ENCODE results near the gene MYH11.
"Not testable (repeated sequence)": the region's sequence is repeated elsewhere in the genome, so short reads cannot be mapped to it uniquely, and the experiment has no call there.

The MYH11 gene

DNA sequence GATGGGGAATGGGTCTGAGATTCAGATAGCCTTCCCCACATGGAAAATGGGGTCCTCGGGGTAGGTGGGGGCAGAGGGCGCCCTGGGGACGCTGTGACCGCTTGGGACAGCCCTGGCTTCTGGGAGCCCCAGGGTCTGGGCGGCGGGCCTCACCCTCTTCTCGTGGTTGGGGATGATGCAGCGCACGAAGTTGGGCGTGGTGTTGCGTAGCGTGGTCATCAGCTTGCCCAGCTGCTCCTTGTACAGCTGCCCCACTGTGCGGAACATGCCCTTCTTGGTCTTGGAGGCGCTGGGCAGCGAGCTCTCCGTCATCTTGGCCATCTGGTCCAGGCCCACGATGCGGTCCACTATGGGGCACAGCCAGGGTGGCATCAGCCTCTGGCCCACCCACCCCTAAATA, 106.8 kb downstream of the MYH11 start:
- DNase-seq (ENCODE audit: low read depth in 2 of 2): no peak

DNA sequence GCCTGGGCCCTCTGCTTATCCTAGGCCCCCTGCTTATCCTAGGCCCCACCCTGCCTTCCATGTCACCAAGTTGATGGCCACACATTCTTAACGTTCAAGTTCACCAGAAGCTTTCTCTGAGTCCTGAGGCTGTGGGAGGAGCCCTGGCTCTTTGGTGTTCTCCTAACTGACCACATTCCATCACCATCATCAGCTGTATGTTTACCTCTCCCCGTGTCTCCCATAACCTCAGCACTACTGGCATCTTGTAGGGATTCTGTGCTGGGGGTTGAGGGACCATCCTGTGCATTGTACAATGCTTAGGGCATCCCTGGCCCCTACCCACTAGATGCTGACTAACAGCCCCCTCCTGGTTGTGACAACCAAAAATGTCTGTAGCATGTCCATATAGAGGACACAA, 107.5 kb downstream of the MYH11 start:
- no peak for DNase-seq (ENCODE audit: low read depth in 2 of 2)

DNA sequence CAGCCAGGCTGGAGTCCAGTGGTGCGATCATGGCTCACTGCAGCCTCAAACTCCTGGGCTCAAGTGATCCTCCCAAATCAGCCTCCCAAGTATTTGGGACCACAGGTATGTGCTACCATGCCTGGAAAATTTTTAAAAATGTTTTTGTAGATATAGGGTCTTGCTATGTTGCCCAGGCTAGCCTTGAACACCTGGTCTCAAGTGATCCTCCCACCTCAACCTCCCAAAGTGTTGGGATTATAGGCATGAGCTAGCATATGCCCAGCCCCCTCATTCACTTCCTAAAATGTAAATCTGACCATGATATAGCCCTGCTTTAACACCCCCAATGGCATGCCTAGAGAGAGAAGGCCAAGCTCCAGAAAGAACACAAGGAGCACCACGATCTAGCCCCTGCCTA, 108.2 kb downstream of the MYH11 start:
- DNase-seq (ENCODE audit: low read depth in 2 of 2): no peak

DNA sequence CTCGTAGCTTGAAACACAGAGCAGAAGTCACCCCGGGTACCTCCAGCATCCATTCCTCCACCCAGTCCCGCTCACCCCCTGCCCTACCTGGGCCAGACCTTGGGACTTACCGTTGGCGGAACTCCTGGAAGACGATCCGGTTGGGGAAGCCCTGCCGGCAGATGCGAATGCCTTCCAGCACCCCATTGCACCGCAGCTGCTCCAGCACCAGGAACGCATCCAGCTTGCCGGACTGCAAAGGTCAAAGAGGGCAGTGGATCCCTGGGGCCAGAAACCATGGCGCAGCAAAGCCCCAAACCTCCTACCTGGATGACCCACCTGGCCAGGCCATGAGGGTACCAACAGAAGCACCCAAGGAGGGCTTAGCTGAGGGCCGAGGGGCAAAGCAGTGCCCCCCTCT, 108.9 kb downstream of the MYH11 start:
- no peak for DNase-seq (ENCODE audit: low read depth in 2 of 2)

DNA sequence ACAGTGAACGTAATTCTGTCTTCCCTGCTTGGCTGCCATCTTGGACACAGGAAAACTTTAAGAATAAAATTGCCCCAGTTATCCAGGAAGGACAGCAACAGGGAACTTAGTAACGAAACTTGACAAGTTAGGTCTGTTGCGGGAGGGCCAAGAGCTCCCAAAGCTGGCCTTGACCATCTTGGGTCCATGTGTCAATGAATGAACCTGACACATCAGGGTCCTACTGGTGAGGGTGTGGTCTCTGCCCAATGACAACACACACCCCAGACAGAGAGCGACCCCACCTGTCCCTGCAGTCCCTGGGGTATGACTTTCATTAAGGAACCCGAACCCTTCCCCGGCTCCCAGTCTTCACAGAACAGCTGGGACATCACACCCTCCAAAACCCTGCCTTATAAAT, 110.5 kb downstream of the MYH11 start:
- DNase-seq (ENCODE audit: low read depth in 2 of 2): no peak

DNA sequence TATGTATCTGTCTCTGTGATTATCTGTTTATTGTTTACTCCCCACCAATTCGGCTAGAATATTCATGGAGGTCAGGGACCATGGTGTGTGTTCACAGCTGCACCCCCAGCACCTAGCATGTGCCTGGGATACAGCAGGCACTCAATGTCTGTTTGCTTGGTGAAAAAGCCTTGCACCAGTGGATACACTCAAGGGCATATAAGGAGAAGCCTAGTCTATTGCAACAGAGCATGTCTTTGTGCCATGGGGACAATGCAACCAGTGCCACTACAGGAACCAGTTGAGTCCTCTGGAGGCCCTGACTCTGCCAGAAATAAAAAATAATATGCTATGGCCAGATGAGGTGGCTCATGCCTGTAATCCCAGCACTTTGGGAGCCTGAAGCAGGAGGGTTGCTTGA, 113.2 kb downstream of the MYH11 start:
- DNase-seq (ENCODE audit: low read depth in 2 of 2): no peak

DNA sequence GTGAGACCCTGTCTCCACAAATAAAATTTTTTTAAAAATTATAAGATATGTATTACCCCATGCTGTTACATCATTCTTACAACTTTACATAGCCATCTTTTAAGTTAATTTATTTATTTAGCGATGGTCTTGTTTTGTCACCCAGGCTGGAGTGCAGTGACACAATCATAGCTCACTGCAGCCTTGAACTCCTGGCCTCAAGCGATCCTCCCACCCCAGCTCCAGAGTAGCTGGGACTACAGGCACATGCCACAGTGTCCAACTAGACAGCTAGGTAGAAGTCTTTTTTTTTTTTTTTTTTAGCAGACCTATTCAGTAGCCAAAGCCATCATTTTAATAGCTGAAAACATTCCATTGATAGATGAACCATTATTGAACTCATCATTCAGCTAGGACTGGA, 114.1 kb downstream of the MYH11 start:
- DNase-seq (ENCODE audit: low read depth in 2 of 2): no peak

DNA sequence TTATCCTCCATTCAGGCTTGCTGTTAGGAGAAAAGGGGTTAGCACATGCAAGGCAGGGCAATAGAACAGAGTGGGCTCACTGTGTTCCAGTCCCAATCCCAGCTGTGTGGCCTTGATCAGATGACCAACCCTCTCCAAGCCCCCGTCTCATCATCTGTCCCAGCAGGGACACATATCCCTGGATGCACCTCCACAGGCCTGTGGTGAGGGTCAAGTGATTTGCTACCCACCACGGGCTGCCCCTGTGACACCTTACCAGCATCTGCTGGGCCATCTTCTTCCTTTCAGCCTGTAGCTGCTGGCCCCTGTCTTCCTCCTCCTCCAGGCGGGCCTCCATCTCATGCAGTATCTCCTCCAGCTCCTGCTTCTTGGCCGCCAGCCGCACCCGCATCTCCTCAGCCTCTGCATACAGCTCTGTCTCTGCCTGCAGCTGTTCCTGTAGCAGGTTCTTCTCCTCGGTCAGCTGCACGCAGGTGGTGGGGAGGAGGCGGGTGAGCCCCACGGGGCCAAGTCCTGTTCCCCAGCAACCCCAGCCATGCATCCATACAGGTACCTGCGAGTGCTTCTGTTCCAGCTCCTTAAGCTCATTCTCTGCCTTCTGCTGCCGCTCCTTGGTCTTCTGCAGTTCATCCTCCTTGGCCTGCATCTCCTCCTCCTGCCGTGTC, 115.5 kb downstream of the MYH11 start:
- DNase-seq (ENCODE audit: low read depth in 2 of 2): no peak

DNA sequence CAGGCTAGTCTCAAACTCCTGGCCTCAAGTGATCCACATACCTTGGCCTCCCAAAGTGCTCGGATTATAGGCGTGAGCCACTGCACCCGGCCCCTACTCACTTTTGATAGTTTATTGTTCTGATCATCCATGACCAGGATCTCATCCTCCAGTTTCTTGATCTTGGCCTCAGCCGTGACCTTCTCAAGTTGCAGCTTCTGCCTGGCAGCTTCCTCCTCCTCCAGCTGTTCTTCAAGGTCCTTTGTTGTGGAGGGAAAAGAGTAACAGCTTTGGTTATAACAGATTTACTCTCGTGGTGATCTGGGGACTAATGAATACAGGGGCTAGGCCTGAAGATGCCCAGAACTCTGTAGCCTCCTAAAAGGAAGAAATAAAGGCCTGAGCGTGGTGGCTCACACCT, 116.9 kb downstream of the MYH11 start:
- DNase-seq (ENCODE audit: low read depth in 2 of 2): no peak

DNA sequence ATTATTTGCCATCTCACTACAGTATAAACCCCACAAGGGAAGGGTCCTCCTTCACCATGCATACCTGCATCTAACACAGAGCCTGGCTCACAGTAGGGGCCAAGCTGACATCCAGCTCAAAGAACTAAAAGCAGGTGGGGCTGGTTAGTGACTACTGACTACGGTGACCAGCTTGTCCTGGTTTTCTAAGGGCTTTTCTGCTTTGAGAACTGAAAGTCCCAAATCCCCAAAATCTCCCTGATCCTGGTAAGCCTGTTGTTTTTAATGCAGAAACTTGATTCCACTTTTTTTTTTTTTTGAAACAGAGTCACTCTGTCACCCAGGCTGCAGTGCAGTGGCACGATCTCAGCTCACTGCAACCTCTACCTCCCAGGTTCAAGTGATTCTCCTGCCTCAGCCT, 117.4 kb downstream of the MYH11 start:
- DNase-seq (ENCODE audit: low read depth in 2 of 2): no peak

DNA sequence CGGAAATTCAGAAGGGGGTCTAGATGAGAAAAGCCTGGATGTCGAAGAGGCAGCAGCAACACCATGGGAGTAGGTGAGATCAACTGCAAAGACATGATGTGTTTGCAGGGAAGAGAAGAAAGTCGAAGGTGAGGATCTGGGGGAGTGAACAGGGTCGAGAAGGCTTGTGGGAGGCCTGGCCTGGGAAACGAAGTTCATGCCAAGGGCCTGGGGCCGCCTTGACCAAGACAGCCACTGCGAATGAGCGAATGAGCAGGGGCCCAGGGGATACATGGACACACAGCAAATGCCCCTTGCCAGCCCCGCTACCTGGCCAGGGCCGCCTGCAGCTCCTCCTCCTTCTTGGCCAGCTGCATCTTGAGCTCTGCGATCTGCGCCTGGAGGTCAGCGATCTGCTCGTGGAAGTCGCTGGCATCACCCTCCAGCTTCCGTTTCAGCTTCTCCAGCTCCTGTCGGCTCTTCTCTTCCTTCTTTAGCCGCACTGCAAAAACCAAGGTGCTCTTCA, 119.6 kb downstream of the MYH11 start:
- no peak for DNase-seq (ENCODE audit: low read depth in 2 of 2)

DNA sequence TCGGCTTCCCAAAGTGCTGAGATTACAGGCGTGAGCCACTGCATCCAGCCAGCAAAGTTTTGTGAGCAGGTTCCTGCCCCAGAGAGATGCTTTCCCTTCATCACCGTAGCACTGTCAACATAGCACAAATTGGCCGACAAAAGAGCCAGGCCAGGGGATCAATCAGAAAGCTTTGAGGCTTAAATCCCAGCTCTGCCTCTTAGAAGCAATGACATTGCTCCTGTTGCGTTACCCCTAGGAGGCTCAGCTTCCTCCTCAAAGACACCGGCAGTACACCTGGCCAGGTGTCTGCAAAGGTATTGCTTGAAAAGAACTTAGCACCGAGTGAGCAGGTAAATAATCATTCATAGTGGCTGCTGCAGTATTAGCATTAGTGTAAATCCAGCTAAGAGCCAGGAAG, 120.3 kb downstream of the MYH11 start:
- DNase-seq (ENCODE audit: low read depth in 2 of 2): no peak

DNA sequence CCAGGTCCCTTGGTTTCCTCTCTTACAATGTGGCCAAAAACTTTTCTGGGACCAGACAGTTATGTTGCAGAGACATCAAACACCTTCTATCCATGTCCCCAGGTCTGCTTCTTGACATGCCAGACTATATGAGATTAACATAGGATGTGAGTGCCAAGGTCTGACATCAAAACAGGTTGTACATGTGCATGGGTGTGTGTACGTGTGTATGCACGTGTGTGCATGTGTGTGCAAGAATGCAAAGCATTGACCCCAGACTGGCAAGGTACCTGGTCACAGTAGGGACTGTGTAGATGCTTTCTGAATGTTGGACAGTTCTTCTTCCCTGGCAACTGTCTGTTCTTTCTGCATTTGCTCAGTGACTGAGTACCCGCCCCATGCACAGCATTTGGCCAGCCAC, 121.2 kb downstream of the MYH11 start:
- DNase-seq (ENCODE audit: low read depth in 2 of 2): no peak

DNA sequence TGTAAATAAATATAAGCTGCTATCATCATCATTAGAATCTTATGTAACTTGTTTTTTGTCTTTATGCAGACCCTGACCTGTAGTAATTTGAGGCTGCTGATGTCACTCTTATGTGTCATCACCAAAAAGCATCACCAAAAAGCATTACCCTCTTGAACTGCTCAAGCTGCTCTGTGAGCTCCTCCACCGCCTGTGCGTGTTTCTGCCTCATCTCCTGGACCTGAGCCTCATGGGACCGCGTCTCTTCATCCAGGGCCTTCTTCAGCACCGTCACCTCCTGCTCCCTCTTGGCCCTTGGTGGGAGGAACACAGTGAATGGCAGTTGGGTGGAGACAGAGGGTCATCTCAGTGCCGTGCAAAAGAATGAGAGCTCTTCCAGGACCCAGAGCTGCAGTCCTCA, 124.4 kb downstream of the MYH11 start:
- DNase-seq (ENCODE audit: low read depth in 2 of 2): no peak

DNA sequence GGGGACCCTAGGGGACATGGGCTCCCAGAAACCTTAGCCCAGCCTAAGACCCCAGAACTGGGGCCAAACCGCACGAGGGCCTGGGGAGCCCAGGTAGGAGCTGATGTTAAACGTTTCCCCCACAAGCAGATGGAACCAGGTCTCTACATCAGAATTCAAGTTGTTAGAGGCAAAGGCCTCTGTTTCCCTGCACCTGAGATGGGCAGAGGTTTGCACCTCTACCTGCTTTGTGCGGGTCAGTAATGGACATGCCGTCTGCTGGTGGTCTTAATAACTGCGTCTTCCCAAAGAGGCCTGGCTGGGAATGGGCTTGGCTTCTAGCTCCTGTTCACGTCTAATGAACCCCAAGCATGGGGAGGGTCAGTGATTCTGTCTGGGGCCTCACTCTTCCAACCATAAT, 127.7 kb downstream of the MYH11 start:
- DNase-seq (ENCODE audit: low read depth in 2 of 2): no peak

DNA sequence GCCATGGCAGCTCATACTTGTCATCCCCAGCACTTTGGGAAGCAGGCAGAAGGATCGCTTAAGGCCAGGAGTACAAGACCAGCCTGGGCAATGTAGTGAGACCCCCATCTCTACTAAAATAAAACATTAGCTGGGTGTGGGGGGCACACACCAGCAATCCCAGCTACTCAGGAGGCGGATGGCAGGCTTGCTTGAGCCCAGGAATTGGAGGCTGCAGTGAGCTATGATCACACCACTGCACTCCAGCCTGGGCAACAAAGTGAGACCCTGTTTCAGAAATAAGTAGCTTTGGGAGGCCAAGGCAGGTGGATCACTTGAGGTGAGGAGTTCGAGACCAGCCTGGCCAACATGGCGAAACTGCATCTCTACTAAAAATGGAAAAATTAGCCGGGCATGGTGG, 129.1 kb downstream of the MYH11 start:
- not testable (repeated sequence) for DNase-seq (ENCODE audit: low read depth in 2 of 2)

DNA sequence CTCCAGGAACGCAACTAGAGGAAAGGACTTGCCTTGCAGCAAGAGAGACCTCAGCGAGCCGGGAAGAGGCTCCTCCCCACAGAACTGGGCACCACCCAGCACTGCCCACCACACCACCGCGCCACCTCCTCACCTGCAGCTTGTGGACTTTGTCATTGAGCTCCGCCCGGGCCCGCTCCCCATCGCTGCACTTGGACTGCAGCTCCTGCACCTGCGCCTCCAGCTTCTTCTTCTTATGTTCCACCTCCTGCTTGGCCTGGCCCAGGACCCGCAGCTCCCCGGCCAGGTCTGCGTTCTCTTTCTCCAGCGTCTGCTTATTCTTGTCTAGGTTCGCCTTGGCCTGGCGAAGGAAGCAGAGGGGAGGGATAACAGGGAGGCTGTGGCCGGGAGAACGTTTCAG, 130.1 kb downstream of the MYH11 start:
- DNase-seq (ENCODE audit: low read depth in 2 of 2): no peak

DNA sequence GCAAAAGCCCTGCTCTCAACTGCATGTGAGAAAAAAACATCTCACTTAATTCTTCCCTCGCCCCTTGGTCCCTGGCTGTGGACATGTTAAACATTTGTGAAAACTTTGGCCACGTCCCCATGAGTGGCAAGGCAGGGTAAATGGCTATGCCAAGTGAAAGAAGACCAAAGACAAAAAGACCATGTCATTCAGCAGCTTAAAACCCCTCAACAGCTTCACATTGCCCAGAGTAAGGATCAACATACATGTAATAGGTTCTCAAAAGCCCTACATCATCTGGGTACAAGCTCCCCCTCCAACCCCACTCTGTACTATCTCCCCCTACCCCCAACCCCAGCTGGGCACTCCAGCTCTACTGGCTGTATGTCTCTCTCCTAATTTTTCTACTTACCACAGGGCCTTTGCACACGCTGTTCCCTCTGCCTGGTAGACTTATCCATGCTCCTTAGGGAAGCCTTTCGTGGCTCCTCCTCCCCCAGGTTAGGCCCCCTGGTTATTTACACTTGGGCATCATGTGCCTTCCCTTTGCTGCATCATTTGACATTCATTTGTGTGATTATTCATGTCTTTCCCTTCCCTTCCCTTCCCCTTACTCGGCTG, 131.1 kb downstream of the MYH11 start:
- DNase-seq (ENCODE audit: low read depth in 2 of 2): no peak

DNA sequence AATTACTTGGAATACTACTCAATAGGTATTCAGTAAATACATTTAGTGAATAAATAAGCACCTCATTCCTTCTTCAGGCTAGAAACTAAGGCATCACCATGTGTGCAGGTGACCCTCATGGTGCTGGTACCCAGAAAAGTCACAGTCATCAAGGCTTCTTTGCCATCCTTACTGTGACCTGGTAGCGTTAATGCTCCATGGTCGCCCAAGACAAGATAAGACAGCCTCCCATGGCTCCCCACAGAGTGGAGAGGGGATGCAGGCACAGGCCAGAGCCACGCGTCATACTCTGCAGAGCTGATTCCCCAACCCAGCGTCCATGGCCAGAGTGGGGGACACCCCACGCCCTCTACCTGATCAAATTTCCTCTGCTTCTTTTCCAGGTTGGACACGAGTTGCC, 133.0 kb downstream of the MYH11 start:
- DNase-seq (ENCODE audit: low read depth in 2 of 2): no peak

DNA sequence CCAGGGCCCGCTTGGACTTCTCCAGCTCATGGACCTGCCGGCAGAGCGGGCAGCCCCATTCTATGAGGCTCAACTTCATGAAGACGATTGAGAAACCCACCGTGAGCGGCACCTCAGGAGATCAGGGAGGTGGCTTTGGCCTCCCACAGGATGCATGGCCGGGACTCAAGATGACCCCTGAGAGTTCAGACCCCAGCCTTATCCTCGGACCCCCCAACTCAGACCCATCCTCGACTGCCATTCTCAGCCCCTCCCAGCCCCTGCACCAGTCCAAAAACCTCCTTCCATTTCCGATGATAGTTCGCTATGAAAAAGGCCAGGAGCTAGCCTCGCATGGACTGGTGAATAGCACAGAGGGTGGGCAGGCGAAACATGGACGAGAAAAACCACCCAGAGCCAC, 135.8 kb downstream of the MYH11 start:
- DNase-seq (ENCODE audit: low read depth in 2 of 2): no peak

DNA sequence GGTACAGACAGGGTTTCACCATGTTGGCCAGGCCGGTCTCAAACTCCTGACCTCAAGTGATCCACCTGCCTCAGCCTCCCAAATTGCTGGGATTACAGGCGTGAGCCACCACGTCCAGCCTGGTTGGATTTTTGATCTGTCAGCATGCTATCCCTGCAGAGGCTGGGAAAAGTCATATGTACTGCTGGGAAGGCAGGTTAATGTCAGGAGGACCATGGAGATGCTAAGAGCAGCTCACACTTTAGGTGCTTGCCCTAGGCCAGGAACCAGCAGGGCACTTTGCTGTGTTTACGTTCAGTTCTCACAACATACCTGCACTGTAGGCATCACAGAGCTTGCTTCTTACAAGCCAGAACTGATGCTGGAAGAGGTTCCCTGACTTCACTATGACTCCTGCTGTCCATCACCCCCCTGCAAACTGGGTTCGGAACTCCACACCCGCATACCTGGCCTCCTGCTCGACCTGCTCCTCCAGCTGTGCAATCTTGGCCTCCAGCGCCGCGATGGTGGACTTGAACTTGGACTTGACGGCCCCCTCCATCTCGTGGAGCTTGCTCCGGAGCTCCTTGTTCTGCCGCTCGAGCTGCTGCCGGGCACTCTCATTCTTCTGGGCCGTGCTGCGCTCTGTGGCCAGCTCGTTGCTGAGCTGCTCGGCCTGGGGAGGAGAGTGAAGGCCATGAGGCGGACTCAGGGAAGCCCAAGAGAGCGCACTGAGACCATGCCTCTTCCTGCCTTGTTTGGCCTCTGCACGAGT, 140.0 kb downstream of the MYH11 start:
- DNase-seq (ENCODE audit: low read depth in 2 of 2): no peak

DNA sequence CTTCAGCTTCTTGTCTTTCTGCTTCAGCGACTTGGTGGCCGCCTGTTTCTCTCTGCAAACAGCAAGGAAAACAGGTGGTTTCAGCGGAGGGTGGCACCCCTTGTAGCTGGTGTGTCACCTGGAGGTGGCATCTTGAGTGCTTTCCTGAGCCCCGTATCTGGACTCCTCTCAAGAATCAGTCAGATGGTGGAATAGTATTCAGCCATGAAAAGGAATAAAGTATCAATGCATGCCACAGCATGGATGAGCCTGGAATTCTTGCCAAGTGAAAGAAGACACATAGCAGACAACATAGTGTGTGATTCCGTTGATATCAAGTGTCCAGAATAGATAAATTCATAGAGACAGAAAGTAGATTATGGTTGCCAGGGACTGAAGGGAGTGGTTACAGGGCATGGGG, 141.6 kb downstream of the MYH11 start:
- no peak for DNase-seq (ENCODE audit: low read depth in 2 of 2)

All from fibroblast of skin of left biceps (primary cell).